Fibroblast of lung (primary cell): ENCODE results near the gene KRTAP3-2. TPM values are rescaled to one million over a fixed set of nuclear protein-coding genes. Genes with fewer than 3 reads are reported as not detected.

ENCODE experiments used
- DNase-seq, 2 donors: peaks; one replicate each; pipeline versions ENCODE4 v3.0.0 to v3.0.0-alpha.2; 2010; ENCODE audit warnings: low read depth in 2 of 2
- H2AFZ ChIP-seq: 2 replicates; pipeline ENCODE4 v1.5.1; 2012; ENCODE audit warnings: low read length, control low read depth, inconsistent platforms
- H3K27ac ChIP-seq: 2 replicates; pipeline ENCODE4 v1.5.1; 2011; ENCODE audit warnings: low read length, control low read depth; ENCODE audit not compliant: insufficient read depth
- H3K27me3 ChIP-seq: 2 replicates; pipeline ENCODE4 v1.5.1; 2011; ENCODE audit warnings: mild to moderate bottlenecking, low read length; ENCODE audit not compliant: control insufficient read depth, insufficient read depth
- H3K36me3 ChIP-seq: 2 replicates; pipeline ENCODE4 v1.5.1; 2011; ENCODE audit warnings: low read length; ENCODE audit not compliant: control insufficient read depth, insufficient read depth
- H3K4me1 ChIP-seq: 2 replicates; pipeline ENCODE4 v1.5.1; 2011; ENCODE audit warnings: low read length; ENCODE audit not compliant: control insufficient read depth, insufficient read depth; ENCODE audit errors: extremely low read depth
- H3K4me2 ChIP-seq: 2 replicates; pipeline ENCODE4 v1.5.1; 2011; ENCODE audit warnings: low read length, control low read depth; ENCODE audit not compliant: insufficient read depth; ENCODE audit errors: extremely low read depth
- H3K4me3 ChIP-seq, 4 experiments: fragments of 200-600 bp in 1 of 4; sonication (generic) in 1 of 4; replicated peaks in 1 of 4; 2 replicates each; pipeline ENCODE4 v1.5.1; 2011 to 2016; ENCODE audit warnings: low read length in 4 of 4, low read depth in 3 of 4, mild to moderate bottlenecking in 3 of 4, control low read depth in 2 of 4, inconsistent platforms in 1 of 4, mixed read lengths in 1 of 4; ENCODE audit not compliant: insufficient read depth in 1 of 4; ENCODE audit errors: control extremely low read depth in 1 of 4
- H3K79me2 ChIP-seq: 2 replicates; pipeline ENCODE4 v1.5.1; 2012; ENCODE audit warnings: mild to moderate bottlenecking, low read length, inconsistent platforms; ENCODE audit not compliant: control insufficient read depth, insufficient read depth
- H3K9ac ChIP-seq: 2 replicates; pipeline ENCODE4 v1.5.1; 2011; ENCODE audit warnings: mild to moderate bottlenecking, low read length, control low read depth; ENCODE audit not compliant: insufficient read depth
- H3K9me3 ChIP-seq: 2 replicates; pipeline ENCODE4 v1.5.1; 2012; ENCODE audit warnings: low read depth, low read length; ENCODE audit not compliant: control insufficient read depth, insufficient read depth
- H4K20me1 ChIP-seq: 2 replicates; pipeline ENCODE4 v1.5.1; 2011; ENCODE audit warnings: low read length; ENCODE audit not compliant: control insufficient read depth, insufficient read depth; ENCODE audit errors: extremely low read depth
- CTCF ChIP-seq, 2 donors: IDR thresholded peaks in 1 of 2; conservative IDR thresholded peaks in 1 of 2; 1 replicate in 1 of 2; 2 replicates in 1 of 2; pipeline ENCODE4 v1.5.1; 2011 to 2012; ENCODE audit warnings: low read length in 2 of 2, control low read depth in 1 of 2, inconsistent platforms in 1 of 2, low read depth in 1 of 2, mild to moderate bottlenecking in 1 of 2
- EZH2 ChIP-seq: IDR thresholded peaks from 2 replicates; pipeline ENCODE4 v1.5.1; 2012; ENCODE audit warnings: low read length, control low read depth, mild to moderate bottlenecking; ENCODE audit errors: missing control alignments
- polyA plus RNA-seq, 2 donors: library from polyadenylated mRNA; depleted of rRNA in 1 of 2; stranded (reverse) in 1 of 2; unstranded in 1 of 2; fragments of >200 nt; gene quantifications; 2 replicates each; pipeline ENCODE4 v1.2.1, GENCODE V29; 2011 to 2012; ENCODE audit warnings: missing spikeins in 1 of 2
- total RNA-seq: library from RNA; depleted of rRNA; stranded (reverse); fragments of >200 nt; gene quantifications from 2 replicates; pipeline ENCODE4 v1.2.1, GENCODE V29; 2014

Gene KRTAP3-2
- total and polyA plus RNA-seq, 2 donors (not counting 1 experiment from before 2014, with no cell fraction given) = not detected

- Histone ChIP-seq H3K27me3 (no peaks in the 10 kb centered on the region), H2AFZ (no peak overlapping the region), H3K36me3 (no peaks in the 10 kb centered on the region), H3K9me3 (no peaks in the 10 kb centered on the region), H3K4me3 (no peak overlapping the region), H3K9ac (no peak overlapping the region), H3K27ac (no peak overlapping the region), H3K4me1 (no peaks in the 10 kb centered on the region), H3K79me2 (no peaks in the 10 kb centered on the region), H4K20me1 (no peaks in the 10 kb centered on the region), H3K4me2 (no peak overlapping the region)
- DNase-seq = no peak
- TF ChIP-seq CTCF (conservative IDR thresholded peaks at IDR 0.05 in 1 of 2, IDR thresholded peaks at IDR 0.05 in 1 of 2; ENCODE audit: low read depth in 1 of 2, low read length in 2 of 2) = no peak
- no peak for TF ChIP-seq EZH2
Measured at GRCh38 chr17:40967582-40967981, 32.1 kb downstream of the KRTAP3-2 start.

- TF ChIP-seq CTCF (conservative IDR thresholded peaks at IDR 0.05 in 1 of 2, IDR thresholded peaks at IDR 0.05 in 1 of 2; ENCODE audit: low read depth in 1 of 2, low read length in 2 of 2) (no peak), EZH2 (no peak)
- Histone ChIP-seq H3K4me1 (no peaks in the 10 kb centered on the region), H3K36me3 (no peaks in the 10 kb centered on the region), H3K4me2 (no peak within 1 kb of the TSS), H3K27me3 (no peaks in the 10 kb centered on the region), H3K27ac (no peak within 1 kb of the TSS), H3K9me3 (no peaks in the 10 kb centered on the region), H3K4me3 (no peak within 1 kb of the TSS), H4K20me1 (no peaks in the 10 kb centered on the region), H3K79me2 (no peaks in the 10 kb centered on the region), H3K9ac (no peak within 1 kb of the TSS), H2AFZ (no peak within 1 kb of the TSS)
- no peak for DNase-seq
Measured at GRCh38 chr17:40966848-40967247, 32.9 kb downstream of the KRTAP3-2 start, which contains the start of gene KRT39. KRT39 (minus strand) TSS chr17:40966948; CDS start chr17:40966856, 92 bp downstream.

- DNase-seq = peak in 1 of 2 donors; percentile 36
Measured at GRCh38 chr17:40963838-40964237, 35.9 kb downstream of the KRTAP3-2 start.

More at GRCh38 chr17:40963838-40964237, 35.9 kb downstream of the KRTAP3-2 start:
- H3K9me3 ChIP-seq = no peaks in the 10 kb centered on the region
- no peak overlapping the region for H2AFZ ChIP-seq
- H3K27ac ChIP-seq = no peak overlapping the region
- H3K4me1 ChIP-seq = peaks cover 5% of the 10 kb centered on the region
- H3K27me3 ChIP-seq = no peaks in the 10 kb centered on the region
- no peaks in the 10 kb centered on the region for H3K36me3 ChIP-seq
- TF ChIP-seq CTCF (conservative IDR thresholded peaks at IDR 0.05 in 1 of 2, IDR thresholded peaks at IDR 0.05 in 1 of 2; ENCODE audit: low read depth in 1 of 2, low read length in 2 of 2) = peak; percentile 55 to 80
- no peak for TF ChIP-seq EZH2
- H3K79me2 ChIP-seq = no peaks in the 10 kb centered on the region
- H3K4me3 ChIP-seq = no peak overlapping the region
- H3K9ac ChIP-seq = no peak overlapping the region
- H4K20me1 ChIP-seq = no peaks in the 10 kb centered on the region
- no peak overlapping the region for H3K4me2 ChIP-seq
